ENCODE data around the gene TNFAIP8L2.
"Not testable (repeated sequence)": the region's sequence is repeated elsewhere in the genome, so short reads cannot be mapped to it uniquely, and the experiment has no call there.

Gene TNFAIP8L2

DNA sequence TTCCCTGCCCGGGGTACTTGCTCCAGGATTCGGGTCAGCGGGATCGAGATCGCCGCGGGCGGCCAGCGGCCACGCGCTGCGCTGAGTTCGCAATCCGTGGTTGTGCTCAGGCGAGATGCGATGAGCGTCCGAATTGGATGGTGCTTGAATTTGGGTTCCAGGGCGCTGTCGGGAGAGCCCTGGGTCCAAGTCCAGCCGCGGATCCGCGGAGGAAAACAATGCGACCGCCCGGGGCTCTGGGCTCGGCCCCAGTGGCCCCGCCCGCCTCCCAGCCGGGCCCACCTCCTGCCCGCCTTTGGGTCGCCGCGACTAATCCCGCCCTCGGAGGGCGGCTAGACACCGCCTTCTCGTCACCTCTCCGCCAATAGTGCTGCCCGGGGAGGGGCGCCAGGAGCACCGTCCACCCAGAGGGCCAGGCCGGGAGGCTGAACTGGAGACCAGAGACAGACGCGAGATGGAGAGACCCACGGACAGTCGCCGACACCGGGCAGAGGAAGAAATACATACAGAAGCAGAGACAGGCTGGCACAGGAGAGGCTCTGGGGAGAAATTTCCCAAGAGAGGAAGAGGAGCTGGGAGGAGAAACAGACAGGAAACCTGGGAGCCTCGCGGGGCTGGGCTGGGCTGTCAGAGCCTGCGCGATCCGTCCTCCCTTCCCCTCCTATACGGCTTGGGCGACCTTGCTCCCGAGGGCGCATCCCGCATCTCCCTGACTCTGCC lies 9.9 kb upstream of the TNFAIP8L2 start, which contains the start of gene SEMA6C:
SEMA6C (minus strand) TSS at position 220 of the 720 bp plus-strand sequence. CDS start 4,010 bp downstream, outside the sequence.
- peak; percentile 89 for DNase-seq

- no peak for DNase-seq
These were observed 9.3 kb upstream of the TNFAIP8L2 start for GRCh38 chr1:151147132-151147503.

GRCh38 chr1:151147665-151148064 lies 8.8 kb upstream of the TNFAIP8L2 start:
- no peak for DNase-seq

- no peak for DNase-seq
These were observed 650 bp downstream of the TNFAIP8L2 start for GRCh38 chr1:151157067-151157531.

DNA sequence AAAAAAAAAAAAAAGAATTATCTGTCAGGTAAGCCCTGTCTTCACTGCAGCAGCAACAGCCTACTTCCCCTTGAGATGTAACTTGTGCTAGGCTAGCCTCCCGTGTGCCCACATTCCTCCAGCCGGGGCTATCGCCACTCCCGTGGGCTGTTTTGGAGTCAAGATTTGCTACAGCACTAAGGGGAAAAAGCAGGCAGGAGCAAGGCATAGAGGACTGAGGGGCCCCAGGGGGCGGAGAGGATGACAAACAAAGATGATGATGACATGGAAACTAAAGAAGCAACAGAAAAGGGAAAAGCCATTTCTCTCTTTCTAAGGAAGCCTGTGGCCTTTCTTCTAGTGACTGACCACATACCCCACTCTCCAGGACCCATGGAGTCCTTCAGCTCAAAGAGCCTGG lies 1.9 kb downstream of the TNFAIP8L2 start:
- no peak for DNase-seq

- no peak for DNase-seq
These were observed 2.4 kb downstream of the TNFAIP8L2 start for GRCh38 chr1:151158751-151159251.

- no peak for DNase-seq
These were observed 2.9 kb downstream of the TNFAIP8L2 start for GRCh38 chr1:151159373-151159772.

DNA sequence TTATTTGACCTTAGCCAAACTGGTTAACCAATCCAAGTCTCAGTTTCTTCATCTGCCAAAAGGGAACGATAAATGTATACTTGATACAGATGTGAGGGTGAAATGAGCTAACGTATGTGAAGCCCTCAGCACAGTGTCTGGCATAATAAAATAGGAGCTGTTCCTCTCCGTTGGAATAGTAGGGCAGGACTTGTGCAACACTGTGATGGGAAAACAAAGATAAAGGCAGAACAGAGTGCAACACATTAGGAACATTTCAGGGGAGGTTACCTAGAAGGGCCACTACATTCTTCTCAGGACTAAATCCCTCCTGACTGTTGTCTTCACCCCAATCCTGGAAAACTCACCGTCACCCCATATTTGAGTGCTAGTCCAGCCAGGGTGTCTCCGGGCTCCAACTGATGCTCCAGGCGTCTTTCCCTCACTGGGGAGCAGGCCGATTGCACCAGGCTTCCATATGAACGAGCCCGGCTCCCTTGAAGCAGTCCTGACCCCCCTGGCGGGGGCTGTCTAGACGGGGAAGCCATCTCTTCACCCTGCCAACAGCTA lies 8.4 kb downstream of the TNFAIP8L2 start:
- DNase-seq = no peak

GRCh38 chr1:151165281-151165737 lies 8.9 kb downstream of the TNFAIP8L2 start:
- DNase-seq = peak; percentile 61

DNA sequence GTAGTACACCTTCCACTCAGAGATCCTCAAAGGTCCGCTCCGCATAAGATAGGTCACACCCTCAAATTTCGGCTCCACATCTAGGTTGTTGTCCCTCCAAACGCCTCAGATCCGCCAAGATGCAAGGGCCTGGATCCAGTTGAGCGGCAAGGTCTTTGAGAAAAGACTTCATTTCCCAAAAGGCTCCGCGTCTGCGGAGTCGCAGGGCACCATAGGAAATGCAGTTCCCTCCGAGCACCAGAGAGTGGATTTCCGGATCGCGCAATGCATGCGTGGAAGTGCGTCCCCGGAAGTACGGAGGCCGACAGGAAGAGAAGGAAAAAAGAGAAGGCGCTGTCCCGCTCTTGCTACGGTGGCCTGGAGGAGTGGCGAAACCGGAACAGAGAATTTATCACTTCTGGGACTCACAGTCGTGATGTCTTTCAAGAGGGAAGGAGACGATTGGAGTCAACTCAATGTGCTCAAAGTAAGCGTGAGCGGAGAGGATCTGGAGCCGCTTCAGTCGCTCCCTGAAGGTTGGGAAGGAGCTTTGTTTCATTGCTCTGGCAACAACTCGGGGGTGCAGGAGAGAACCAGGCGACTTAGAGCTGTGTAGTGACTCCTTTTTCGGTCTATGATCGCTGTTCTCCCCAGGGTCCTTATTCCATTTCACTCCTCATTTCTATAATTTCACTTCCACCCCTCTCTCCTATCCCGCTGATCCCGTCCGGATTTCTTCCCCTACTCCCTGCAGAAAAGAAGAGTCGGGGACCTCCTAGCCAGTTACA lies 9.5 kb downstream of the TNFAIP8L2 start, which contains the start of the genes LYSMD1 and SCNM1:
LYSMD1 (minus strand) TSS at position 165 of the 767 bp plus-strand sequence. CDS start 644 bp downstream, outside the sequence.
SCNM1 (plus strand) TSS at position 407 of the 767 bp plus-strand sequence; CDS start at position 416, 9 bp downstream.
- DNase-seq = peak; percentile 100

- DNase-seq = peak; percentile 73
These were observed 10.1 kb downstream of the TNFAIP8L2 start for GRCh38 chr1:151166505-151166956.

DNA sequence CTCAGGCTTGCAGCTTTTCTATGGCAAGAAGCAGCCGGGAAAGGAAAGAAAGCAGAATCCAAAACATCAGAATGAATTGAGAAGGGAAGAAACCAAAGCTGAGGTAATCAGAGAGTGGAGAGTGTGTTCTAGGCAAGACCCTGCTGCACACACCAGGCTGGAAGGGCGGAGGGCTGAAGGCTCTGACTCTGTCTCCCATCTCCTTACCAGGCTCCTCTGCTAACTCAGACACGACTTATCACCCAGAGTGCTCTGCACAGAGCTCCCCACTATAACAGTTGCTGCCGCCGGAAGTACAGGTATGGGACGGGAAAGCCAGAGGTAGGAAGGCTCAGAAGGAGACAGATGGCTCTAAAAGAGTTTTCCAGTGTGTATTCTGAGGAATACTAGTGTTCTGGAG lies 10.7 kb downstream of the TNFAIP8L2 start:
- no peak for DNase-seq

GRCh38 chr1:151171190-151171589 lies 14.7 kb downstream of the TNFAIP8L2 start:
- no peak for DNase-seq

DNA sequence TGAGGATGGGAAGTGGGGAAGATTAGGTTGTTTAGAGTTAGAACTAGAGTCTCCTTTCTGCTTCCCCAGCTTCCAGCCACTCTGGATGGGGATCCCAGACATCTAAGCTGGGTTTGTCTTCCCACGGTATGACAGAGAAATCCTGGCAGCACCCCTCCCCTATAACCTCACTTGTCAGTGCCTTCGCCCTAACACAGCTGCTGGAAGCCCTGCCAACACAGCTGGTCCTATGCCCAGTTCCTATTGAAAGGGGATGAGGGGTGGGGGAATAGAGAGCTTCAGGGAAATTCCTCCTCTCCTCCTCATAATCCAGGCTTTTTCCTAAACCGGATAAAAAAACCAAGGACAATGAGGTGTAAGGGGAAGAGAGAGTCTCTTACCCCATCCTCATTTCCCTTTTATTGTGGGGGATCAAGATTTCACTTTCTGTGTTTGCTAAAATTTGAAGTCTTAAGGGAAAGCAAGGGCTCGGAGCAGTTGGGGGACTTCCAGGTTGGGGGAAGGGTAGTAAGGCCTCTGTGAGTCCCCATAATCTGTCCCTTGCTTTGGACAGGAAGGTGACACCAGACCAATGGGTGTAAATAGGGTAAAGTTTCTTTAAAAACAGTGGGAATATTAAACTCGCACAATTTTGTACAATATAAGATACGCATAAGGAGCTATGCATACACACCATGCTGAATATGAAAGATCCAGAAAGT lies 18.7 kb downstream of the TNFAIP8L2 start:
- no peak for DNase-seq

DNA sequence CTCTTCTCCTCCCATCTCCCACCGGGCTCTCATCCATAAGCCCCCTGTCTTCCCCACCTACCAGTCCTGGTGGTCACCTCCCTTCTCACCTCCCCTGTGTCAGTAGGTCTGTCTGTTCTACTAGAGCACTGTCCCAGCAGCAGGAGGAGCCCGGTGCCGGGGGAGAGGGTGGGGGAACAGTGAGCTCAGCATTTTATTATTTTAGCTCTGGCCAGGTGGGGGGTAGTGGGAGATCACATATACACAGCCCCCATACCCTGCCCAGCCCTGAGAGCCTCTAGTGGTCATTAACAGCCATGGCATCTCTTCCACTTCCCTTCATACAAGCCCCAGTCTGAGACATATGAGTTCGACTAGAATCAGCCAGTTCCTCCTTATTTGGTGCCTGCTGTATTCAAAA lies 19.4 kb downstream of the TNFAIP8L2 start, which contains the start of gene TMOD4:
TMOD4 (minus strand) TSS at position 119 of the 400 bp plus-strand sequence. CDS start 1,106 bp downstream, outside the sequence.
- DNase-seq = no peak

- no peak for DNase-seq
These were observed 20.1 kb downstream of the TNFAIP8L2 start for GRCh38 chr1:151176514-151177045.

DNA sequence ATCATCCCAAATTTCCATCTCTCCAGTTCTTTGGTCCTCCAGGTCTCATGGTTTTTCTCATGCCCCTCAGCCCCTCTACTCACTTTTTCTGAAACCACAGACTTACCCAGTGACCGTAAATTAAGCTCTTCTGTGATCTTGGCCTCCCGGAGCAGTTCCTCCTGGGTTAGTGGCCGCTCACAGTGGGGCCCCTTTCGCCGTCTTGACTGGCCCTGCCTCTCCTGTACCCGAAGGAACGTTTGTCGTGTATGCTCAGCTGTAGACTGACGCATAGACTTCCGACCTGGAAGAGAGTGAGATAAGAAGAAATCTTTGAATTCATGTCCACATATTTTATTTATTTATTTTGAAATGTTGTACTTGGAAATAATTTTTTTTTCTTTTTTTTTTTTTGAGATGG lies 27.8 kb downstream of the TNFAIP8L2 start:
- DNase-seq = no peak

DNA sequence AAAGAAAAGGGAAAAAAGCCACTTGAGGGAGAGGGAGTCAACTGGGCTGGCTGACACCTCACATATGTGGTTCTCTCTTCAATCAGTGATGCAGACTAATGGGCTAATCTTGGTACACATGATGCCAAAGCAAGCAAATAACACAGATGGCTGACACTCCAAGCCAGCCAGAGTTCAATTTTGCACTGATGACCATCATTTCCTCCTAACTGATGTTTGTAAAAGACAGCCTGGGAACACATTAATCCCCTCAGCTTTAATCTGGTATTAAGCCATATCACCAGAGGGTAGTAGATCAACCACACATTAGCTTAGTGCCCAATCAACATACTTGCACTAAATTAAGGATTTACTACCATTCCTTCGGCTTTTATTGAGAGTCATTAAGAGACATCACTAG lies 30.8 kb downstream of the TNFAIP8L2 start:
- no peak for DNase-seq

DNA sequence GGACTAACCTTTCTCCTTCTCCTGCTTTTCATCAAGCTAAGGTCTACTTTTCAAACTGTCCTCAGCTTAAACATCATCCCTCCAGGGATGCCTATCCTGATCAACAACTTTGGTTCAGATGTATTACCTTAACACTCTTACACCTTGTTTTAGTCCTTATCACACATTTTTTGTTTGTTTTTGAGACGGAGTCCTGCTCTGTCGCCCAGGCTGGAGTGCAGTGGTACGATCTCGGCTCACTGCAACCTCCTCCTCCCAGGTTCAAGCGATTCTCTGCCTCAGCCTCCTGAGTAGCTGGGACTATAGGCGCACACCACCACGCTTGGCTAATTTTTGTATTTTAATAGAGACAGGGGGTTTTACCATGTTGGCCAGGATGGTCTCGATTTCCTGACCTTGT lies 32.2 kb downstream of the TNFAIP8L2 start:
- DNase-seq = not testable (repeated sequence)

GRCh38 chr1:151189637-151190445 lies 33.4 kb downstream of the TNFAIP8L2 start, which contains the start of gene VPS72:
VPS72 (minus strand) TSS chr1:151190197; CDS start chr1:151190121, 76 bp downstream.
- peak; percentile 89 for DNase-seq

GRCh38 chr1:151192047-151192446 lies 35.6 kb downstream of the TNFAIP8L2 start:
- no peak for DNase-seq

Data from fibroblast of skin of abdomen (primary cell).